HG03457 (cell line): Measurements from ENCODE around the gene FHDC1.

Experiments used
- ATAC-seq: cut with Tn5 transposase; IDR thresholded peaks from one replicate; pipeline ENCODE4 v1.9.1; 2021; ENCODE audit warnings: moderate number of reproducible peaks; ENCODE audit not compliant: unreplicated experiment

FHDC1 gene

GRCh38 chr4:152956650-152957436 is 20.7 kb downstream of the FHDC1 start:
- no peak for ATAC-seq

DNA sequence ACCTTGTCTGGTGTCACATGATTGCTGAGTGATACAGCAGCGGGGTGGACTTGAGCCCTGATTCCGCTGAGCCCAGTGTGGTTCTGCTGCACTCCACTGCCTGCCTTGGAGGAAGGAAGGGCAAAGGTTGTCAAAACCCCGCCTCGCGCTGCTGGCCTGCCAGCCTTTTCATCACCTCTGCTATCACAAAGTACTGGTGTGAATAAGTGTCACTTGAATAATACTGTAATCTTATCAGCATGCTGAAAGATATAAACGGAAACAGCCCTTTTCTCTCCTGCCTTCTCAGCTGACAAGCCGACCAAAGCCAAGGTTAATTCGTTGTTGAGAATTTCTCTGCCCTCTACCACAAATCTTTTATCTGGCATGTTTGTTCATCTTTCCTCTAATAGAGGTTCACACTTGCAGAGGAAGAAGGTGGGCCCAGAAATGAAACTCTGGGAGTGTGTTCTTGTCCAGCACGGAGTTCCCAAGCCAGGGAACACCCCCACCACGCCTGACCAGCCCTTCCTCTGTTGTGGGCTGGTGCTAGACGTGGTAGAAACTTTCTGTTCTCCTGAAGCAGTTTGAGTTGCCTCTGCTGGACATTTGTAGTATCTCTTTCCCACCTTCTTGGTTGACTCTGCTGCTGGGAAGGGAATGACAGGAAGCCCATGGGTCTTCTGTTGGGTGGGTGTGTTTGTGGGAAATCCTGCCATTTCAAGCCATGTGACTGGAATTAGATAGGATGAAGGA is 21.5 kb downstream of the FHDC1 start:
- ATAC-seq = no peak

DNA sequence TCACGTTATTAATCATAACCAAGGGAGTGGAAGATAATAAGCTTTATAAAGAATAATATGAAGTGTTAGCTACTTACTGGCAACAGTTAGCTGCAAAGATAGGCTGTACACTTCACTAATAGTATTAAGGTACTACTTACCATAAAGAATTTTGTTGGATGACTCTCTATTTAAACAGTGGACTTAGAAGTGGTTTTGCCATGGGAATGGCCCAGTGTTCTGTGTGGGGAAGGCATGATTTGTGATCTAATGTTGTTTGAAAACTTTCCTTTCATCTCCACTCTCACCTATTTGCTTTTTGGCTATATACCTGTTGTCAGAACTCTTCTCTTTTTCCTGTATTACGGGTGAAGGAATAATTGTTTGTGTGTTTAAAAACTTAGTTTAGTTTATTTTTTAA is 23.0 kb downstream of the FHDC1 start:
- no peak for ATAC-seq

GRCh38 chr4:152960082-152960481 is 24.0 kb downstream of the FHDC1 start:
- no peak for ATAC-seq

DNA sequence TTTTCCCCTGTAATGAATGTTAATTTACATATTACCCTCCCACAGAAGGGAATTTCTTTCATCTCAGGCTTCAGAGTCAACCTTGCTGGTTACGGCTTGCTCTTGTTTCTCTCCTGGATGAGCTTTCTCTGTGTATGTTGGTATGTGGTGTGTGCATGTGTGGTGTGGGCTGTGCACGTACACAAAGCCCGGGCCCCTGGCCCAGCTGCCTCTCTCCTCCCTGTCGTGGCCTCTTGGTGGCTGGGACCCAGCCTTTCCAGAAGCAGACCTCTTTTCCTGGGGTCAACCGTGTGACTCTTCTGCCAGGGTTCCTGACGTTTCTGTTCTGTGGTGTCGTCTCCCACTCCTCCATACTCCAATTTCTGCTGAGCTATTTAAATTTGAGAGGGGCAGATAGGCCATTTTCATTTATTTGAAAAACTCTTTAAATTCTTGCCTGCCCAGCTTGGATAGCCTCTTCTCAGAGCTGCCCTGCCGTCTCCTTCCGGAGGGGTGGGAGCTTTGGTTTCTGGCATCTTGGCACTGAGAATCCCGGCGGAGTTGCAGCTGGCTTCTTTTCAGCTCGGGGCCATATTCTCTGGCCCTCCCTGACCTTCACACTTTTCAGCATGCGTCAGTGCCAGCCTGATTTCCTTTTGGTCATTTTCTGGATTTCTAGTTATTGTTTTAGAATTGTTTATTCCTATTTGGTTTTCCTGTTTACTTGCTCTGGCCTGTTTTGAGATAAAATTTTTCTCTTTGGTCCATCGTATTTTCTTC is 25.1 kb downstream of the FHDC1 start:
- no peak for ATAC-seq

GRCh38 chr4:152961773-152962115 is 25.6 kb downstream of the FHDC1 start:
- ATAC-seq = no peak

DNA sequence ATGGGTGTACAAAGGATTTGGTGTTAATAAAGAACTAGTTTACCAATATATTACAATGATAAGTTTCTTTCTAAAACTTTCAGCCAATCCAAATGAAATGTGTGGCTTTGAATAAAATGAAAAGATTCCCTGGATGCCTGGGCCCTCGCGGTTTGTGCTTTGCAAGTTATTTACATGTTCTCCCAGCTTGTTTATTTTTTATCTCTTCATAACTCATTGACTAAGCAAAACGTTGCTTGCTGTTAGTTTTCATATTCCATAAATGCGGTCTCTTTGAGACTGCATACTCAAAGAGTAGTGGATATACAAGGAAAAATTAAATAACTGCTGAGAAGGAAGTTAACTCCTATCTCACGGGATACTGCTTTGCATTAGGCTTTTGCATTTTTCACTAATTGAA is 26.0 kb downstream of the FHDC1 start:
- ATAC-seq = no peak

GRCh38 chr4:152964335-152964734 is 28.2 kb downstream of the FHDC1 start:
- no peak for ATAC-seq

DNA sequence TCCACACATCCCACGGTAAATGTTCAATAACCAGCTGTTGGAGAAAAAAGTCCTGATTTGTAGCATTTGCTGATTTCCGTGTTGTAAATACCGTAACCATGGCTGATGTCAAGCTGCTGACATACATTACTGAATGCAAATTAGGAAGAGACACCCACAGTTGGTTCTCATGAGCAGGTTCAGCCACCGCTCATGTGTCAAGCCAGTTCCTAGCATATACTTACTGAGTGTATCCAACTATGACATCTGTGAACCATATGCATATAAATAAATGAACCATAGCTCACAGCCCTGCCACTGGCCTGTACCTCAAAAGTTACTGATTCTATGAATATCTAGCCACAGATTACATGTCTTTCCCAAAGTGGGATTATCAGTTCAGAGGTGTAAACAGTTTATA is 29.5 kb downstream of the FHDC1 start:
- ATAC-seq = no peak

- no peak for ATAC-seq
These were observed 31.8 kb downstream of the FHDC1 start for GRCh38 chr4:152967907-152968306.

DNA sequence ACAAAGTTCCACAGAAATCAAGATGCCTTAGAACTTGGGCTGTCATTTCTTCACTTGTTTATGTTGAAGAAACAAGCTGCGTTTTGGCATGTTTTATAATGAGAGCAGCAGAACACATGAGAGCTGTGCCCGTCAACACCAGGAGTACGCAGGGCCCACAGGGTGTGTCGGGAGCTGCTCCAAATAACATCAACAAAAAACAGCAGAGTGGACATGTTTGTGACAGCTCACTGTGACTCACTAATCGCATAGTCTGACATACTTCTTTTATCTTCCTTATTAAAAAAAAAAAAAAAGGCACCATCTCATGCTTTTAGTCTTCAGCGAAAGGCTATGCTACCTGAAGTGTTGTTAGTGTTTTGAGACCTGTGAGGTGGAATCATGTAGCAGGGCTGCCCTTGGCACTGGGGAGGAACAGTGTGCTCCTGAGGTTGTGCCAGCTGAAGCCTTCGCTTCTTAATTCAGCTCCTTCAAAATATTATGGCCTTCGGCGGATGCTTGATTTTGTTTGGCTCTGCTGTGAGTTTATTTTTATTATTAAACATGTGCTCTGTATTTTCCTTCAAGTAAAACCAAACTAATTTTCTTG is 32.8 kb downstream of the FHDC1 start:
- no peak for ATAC-seq

GRCh38 chr4:152970102-152970820 is 34.1 kb downstream of the FHDC1 start:
- ATAC-seq = no peak

GRCh38 chr4:152971053-152971452 is 34.9 kb downstream of the FHDC1 start:
- no peak for ATAC-seq

GRCh38 chr4:152972821-152973628 is 36.9 kb downstream of the FHDC1 start:
- ATAC-seq = no peak

DNA sequence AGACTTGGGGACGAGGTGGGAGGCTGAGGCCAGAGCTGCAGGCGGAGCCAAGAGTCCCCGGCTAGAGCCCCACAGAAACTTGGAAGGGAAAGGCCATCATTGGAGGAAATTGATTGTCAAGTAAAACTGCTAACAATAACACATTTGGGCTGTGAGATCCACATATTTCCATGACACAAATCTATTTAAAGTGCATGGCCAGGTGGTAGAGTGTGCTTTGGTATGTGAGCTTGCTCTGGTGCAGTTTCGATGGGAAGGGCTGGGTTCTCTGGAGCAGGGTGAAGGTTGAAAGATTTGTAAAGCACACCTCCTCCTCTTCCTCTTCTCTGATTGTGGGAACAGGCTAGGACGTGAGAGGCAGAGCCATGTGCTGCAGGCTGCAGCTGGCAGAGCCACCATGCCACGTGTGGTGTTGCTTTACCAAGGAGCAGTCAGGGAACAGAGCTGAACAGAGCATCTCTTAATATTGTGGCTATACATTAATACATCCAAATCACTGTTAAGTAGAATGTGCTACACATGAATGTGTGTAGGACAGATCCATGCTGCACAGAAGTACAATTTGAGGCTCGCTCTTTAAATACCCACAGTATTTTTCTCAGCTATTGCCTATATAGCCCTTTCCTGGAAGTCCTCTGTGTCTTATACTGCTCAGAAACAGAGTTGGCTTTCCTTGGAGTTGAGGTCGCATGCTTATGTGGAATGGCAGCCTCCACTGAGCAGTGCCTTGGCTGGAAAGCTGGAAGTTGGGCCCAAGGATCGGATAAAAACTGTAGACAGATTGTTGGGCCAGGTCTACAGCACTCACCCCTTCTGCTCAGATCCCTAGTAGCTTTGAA is 37.7 kb downstream of the FHDC1 start:
- no peak for ATAC-seq

- no peak for ATAC-seq
These were observed 38.6 kb downstream of the FHDC1 start for GRCh38 chr4:152974468-152975379.

DNA sequence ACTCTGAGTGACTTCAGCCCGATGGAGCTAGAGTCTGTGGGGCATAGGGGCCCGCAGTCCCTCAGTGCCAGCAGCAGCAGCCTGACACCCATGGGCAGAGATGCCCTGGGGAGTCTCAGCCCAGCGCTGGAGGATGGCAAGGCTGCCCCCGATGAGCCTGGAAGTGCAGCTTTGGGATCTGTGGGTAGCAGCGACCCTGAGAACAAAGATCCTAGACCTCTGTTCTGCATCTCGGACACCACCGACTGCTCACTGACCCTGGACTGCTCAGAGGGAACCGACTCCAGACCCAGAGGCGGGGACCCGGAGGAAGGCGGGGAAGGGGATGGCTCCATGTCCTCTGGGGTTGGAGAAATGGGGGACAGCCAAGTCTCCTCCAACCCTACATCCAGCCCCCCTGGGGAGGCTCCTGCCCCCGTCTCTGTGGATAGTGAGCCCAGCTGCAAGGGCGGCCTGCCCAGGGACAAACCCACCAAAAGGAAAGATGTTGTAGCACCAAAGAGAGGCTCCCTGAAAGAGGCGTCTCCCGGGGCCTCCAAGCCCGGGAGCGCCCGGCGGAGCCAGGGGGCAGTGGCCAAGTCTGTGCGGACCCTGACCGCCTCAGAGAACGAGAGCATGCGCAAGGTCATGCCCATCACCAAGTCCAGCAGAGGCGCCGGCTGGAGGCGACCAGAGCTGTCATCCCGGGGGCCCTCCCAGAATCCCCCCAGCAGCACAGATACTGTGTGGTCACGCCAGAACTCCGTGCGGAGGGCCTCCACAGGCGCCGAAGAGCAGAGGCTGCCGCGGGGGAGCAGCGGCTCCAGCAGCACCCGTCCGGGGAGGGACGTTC is 39.5 kb downstream of the FHDC1 start:
- ATAC-seq = no peak
